ENCODE results near the gene IDH2.
A peak's percentile ranks its signal among the peaks of the same experiment; 100 is the strongest.

- peak; percentile 98 for TF ChIP-seq CTCF (IDR thresholded peaks at IDR 0.05; ENCODE audit: low read depth, low read length)
- TF ChIP-seq MAX (IDR thresholded peaks at IDR 0.05; ENCODE audit: low read depth, low read length), result no peak
- no peak for TF ChIP-seq POLR2A (IDR thresholded peaks at IDR 0.05; ENCODE audit: extremely low read depth, insufficient read length)
Observed at GRCh38 chr15:90086868-90087268, 15.4 kb downstream of the IDH2 start.

Data from NB4 (cell line).